HepG2 (cell line): Measurements from ENCODE around the gene MUC6. TPM values are rescaled to one million over a fixed set of nuclear protein-coding genes. Genes with fewer than 3 reads are reported as not detected.

Experiments used
- ATAC-seq: fragments of 200-7000 bp; cut with Tn5 transposase; 3 replicates; pipeline ENCODE4 v1.9.1; 2020; ENCODE audit warnings: mild to moderate bottlenecking, moderate library complexity
- BruUV-seq: library from RNA; stranded (reverse); fragments of 400-500 nt; replicated peaks from 2 replicates; lab custom pipeline; 2021; lab: Mats Ljungman, UMichigan
- CTCF ChIA-PET: fragments of 300-600 bp; formaldehyde crosslinking; extraction: SDS; loops from one replicate; lab custom pipeline; 2021; ENCODE audit warnings: low total read pairs, inconsistent platforms, low intra/inter-chr PET ratio; lab: Yijun Ruan, JAX
- POLR2A ChIA-PET: fragments of 350-600 bp; sonication (Branson Sonifier 250); formaldehyde crosslinking; loops from one replicate; lab custom pipeline; 2020; ENCODE audit warnings: antibody characterized with exemption, inconsistent platforms; lab: Yijun Ruan, JAX
- DNase-seq: peaks from one replicate; pipeline ENCODE4 v3.0.0-alpha.2; 2015; ENCODE audit warnings: low spot score
- FAIRE-seq: peaks from 3 replicates; lab custom pipeline; 2011; peaks lifted over from hg19 to GRCh38; lab: Jason Lieb, UNC
- H2AFZ ChIP-seq: one replicate; pipeline ENCODE4 v1.6.1; 2011; ENCODE audit warnings: low read length, inconsistent platforms
- H3K27ac ChIP-seq: fragments of 300-600 bp; 3 replicates; pipeline ENCODE4 v1.8.0; 2011; ENCODE audit warnings: mixed run types, mild to moderate bottlenecking, mixed read lengths, low read length, inconsistent platforms; ENCODE audit not compliant: insufficient read depth; ENCODE audit errors: extremely low read length
- H3K27me3 ChIP-seq, 2 experiments: fragments of 200-600 bp in 1 of 2; 2 replicates in 1 of 2; 3 replicates in 1 of 2; pipeline versions ENCODE4 v1.6.0 to v1.8.0; 2011; ENCODE audit warnings: low read length in 2 of 2, mild to moderate bottlenecking in 2 of 2, moderate library complexity in 2 of 2, inconsistent platforms in 1 of 2; ENCODE audit not compliant: insufficient read depth in 2 of 2, control insufficient read depth in 1 of 2
- H3K36me3 ChIP-seq, 2 experiments: fragments of 200-600 bp in 1 of 2; replicated peaks in 1 of 2; 2 replicates in 1 of 2; 3 replicates in 1 of 2; pipeline versions ENCODE4 v1.5.1 to v1.8.0; 2011; ENCODE audit warnings: low read length in 2 of 2, inconsistent platforms in 1 of 2; ENCODE audit not compliant: insufficient read depth in 2 of 2, control insufficient read depth in 1 of 2
- H3K4me1 ChIP-seq: 2 replicates; pipeline ENCODE4 v1.5.1; 2012; ENCODE audit warnings: low read length, inconsistent platforms; ENCODE audit not compliant: insufficient read depth
- H3K4me2 ChIP-seq: 2 replicates; pipeline ENCODE4 v1.6.0; 2011; ENCODE audit warnings: low read depth, low read length, inconsistent platforms
- H3K4me3 ChIP-seq, 3 experiments: fragments of 200-600 bp in 1 of 3; sonication (generic), shearing (Covaris generic) in 1 of 3; replicated peaks in 1 of 3; 2 replicates each; pipeline ENCODE4 v1.5.1; 2011 to 2016; ENCODE audit warnings: low read length in 3 of 3, inconsistent platforms in 2 of 3, low read depth in 2 of 3, mild to moderate bottlenecking in 2 of 3, control low read depth in 1 of 3, mixed read lengths in 1 of 3; ENCODE audit not compliant: insufficient read depth in 1 of 3
- H3K79me2 ChIP-seq: one replicate; pipeline ENCODE4 v1.6.1; 2011; ENCODE audit warnings: low read length, inconsistent platforms; ENCODE audit not compliant: insufficient read depth
- H3K9ac ChIP-seq: 2 replicates; pipeline ENCODE4 v1.6.0; 2011; ENCODE audit warnings: mild to moderate bottlenecking, low read depth, low read length, inconsistent platforms; ENCODE audit not compliant: insufficient read depth
- H3K9me3 ChIP-seq: 2 replicates; pipeline ENCODE4 v1.5.1; 2012; ENCODE audit warnings: mild to moderate bottlenecking, low read length
- H4K20me1 ChIP-seq: 2 replicates; pipeline ENCODE4 v1.6.0; 2011; ENCODE audit warnings: inconsistent platforms, mild to moderate bottlenecking, low read length, moderate library complexity; ENCODE audit not compliant: insufficient read depth
- AGO2 ChIP-seq: fragments of 200-400 bp; formaldehyde crosslinking; optimal IDR thresholded peaks from 2 replicates; pipeline ENCODE3; 2017; ENCODE audit warnings: mild to moderate bottlenecking, low read depth, low read length, moderate library complexity
- MAFF ChIP-seq: IDR thresholded peaks from 2 replicates; pipeline ENCODE4 v1.6.1; 2011; ENCODE audit warnings: low read depth, low read length, improper control_type of control experiment
- MAFK ChIP-seq, 2 experiments: IDR thresholded peaks in 1 of 2; conservative IDR thresholded peaks in 1 of 2; 2 replicates each; pipeline ENCODE4 v1.6.1; 2011; ENCODE audit warnings: improper control_type of control experiment in 2 of 2, low read length in 2 of 2
- MATR3 ChIP-seq: sonication (generic); formaldehyde crosslinking; IDR thresholded peaks from 2 replicates; pipeline ENCODE4 v1.4.0; 2020; ENCODE audit warnings: missing genetic modification reagents
- SAFB2 ChIP-seq: sonication (generic); formaldehyde crosslinking; IDR thresholded peaks from 2 replicates; pipeline ENCODE4 v1.5.1; 2020; ENCODE audit warnings: missing genetic modification reagents, low read depth, mild to moderate bottlenecking, borderline replicate concordance
- ZNF333 ChIP-seq: sonication (generic); formaldehyde crosslinking; IDR thresholded peaks from 2 replicates; pipeline ENCODE4 v1.4.0; 2020; ENCODE audit warnings: mild to moderate bottlenecking, missing genetic modification reagents, borderline replicate concordance
- ZNF557 ChIP-seq: sonication (generic); formaldehyde crosslinking; IDR thresholded peaks from 2 replicates; pipeline ENCODE4 v1.4.0; 2020; ENCODE audit warnings: missing genetic modification reagents
- WGBS: methylation state at CpG from one replicate; pipeline ENCODE4 v1.1.6; 2017; ENCODE audit warnings: low lambda C conversion rate; 5-methylcytosine and 5-hydroxymethylcytosine counted together
- in situ Hi-C: cut with HindIII; loops from 2 replicates; pipeline ENCODE4 v1.10.0; 2017; ENCODE audit warnings: low pct_unique_long_range_greater_than_20kb; ENCODE audit not compliant: extremely low pct_ligation_motif_present
- intact Hi-C: fragments of 100-400 bp; cut with micrococcal nuclease; formaldehyde crosslinking; loops from one replicate; pipeline ENCODE4 v1.10.0; 2022; ENCODE audit not compliant: unreplicated experiment
- polyA plus RNA-seq, 8 experiments: library from polyadenylated mRNA; depleted of rRNA in 3 of 8; stranded (reverse) in 7 of 8; unstranded in 1 of 8; fragments of >200 nt; fragmentation: Illumina TruSeq in 4 of 8; extraction: Trizol in 4 of 8; gene quantifications; 2 replicates each; pipeline versions ENCODE4 v1.2.1 to v1.2.3, GENCODE V29; 2011 to 2016; ENCODE audit warnings: low read depth in 4 of 8, missing spikeins in 1 of 8, mixed read lengths in 1 of 8; ENCODE audit not compliant: insufficient read depth in 1 of 8
- total RNA-seq, 5 experiments: library from RNA; depleted of rRNA; stranded (reverse); fragments of >200 nt; fragmentation: Illumina TruSeq; extraction: Trizol; gene quantifications; 2 replicates each; pipeline ENCODE4 v1.2.3, GENCODE V29; 2016; ENCODE audit warnings: low read depth in 1 of 5
- TF ChIP-seq, protein P1 (sequence below): sonication (generic); formaldehyde crosslinking; IDR thresholded peaks from 2 replicates; pipeline ENCODE4 v1.4.0; 2020; ENCODE audit warnings: missing genetic modification reagents; ENCODE audit errors: not compliant biosample characterization

MUC6 gene
- total and polyA plus RNA-seq, 2 of the 13 experiments (the other 11 are each of a cell fraction or from before 2014, with no cell fraction given): not detected

DNA sequence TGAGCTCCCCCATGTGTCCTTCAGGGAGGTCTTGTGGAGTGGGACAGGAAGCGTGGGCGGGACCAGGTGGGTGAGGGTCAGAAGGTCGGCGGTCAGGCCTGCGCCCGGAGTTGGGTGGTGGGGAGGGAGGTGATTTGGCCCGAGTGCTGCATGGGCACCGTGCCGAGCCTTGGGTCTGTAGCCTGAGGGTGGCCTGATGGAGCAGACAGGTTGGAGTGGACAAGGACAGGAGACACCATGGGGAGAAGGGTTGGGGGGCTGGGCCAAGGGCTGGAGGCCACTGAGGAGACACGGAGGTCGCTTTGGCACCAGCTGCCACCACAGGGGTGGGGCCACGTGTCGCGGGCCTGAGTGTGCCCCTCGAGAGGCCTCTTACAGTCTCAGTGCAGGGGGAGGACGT is 57.7 kb downstream of the MUC6 start:
- Histone ChIP-seq H2AFZ (no peak overlapping the region), H3K79me2 (no peaks in the 10 kb centered on the region), H3K4me2 (no peak overlapping the region), H3K9me3 (no peaks in the 10 kb centered on the region), H3K27me3 (no peaks in the 10 kb centered on the region), H3K36me3 (peaks cover 33 to 63% of the 10 kb centered on the region in 2 experiments), H4K20me1 (0 out of 2 replicates have a peak, but pooled peaks cover 3% of the 10 kb centered on the region), H3K27ac (no peak overlapping the region), H3K4me1 (no peaks in the 10 kb centered on the region)
- in situ Hi-C loops: no loop called here
- WGBS: 98% methylated on average over 9 of the region's 16 CpGs
- no TSS peak for BruUV-seq
- no peak for ATAC-seq
- CTCF ChIA-PET: no interaction called here
- no peak for FAIRE-seq
- intact Hi-C loops: no loop called here
- DNase-seq: no peak
- no peak for TF ChIP-seq MATR3
- peak; percentile 32 for TF ChIP-seq AGO2
- TF ChIP-seq SAFB2 (CRISPR knock-in tag): no peak
- TF ChIP-seq, all 625 proteins: peak for 1
- POLR2A ChIA-PET: no interaction called here
- no peak overlapping the region for H3K4me3 ChIP-seq
- no peak overlapping the region for H3K9ac ChIP-seq

DNA sequence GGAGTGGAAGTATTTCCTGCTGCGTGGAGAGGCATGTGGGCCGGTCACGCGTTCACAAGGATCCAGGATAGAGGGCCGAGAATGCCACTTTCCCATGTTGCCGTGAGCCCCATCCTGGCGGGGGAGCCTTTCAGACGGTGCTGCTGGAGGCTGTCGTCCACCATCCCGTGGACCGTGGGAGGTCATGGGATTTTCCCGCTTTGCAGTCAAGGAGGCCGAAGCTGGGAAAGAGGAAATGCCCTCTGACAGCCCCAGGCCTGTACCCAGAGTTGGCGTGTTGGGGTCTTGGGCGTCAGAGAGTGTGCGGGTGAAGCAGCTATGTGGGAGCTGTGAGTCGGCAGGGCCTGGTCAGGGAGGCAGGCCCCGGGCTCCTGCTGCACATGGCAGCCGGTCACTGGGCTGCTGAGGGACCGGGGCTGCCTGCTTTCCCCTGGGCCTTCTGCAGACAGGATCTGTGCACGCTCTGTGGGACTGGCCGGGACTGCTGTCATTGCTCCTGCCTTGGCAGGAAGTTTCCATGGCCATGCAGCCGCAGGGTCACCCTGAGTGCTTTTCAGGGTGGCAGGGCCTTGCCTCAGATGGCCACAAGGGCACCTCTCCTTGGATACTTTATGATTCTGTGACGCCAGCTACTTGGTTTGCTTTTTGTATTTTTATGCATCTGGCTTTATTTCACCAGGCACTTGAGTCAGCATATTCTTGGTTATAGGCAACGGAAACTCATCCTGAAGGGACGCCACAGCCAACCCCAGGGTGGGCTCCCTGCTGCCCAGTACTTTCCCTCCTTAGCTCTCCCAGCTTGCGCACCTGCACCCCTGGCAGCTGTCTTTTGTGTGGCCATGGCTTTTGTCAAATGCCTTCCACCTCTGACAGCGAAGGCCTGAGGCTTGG is 58.4 kb downstream of the MUC6 start:
- in situ Hi-C loops: no loop called here
- ChIA-PET POLR2A (no interaction called here), CTCF (no interaction called here)
- H3K79me2 ChIP-seq: no peaks in the 10 kb centered on the region
- TF ChIP-seq AGO2 (peak; percentile 5), MAFK (conservative IDR thresholded peaks at IDR 0.05 in 1 of 2, IDR thresholded peaks at IDR 0.05 in 1 of 2; ENCODE audit: low read length in 2 of 2) (peak; percentile 41 to 65), MAFF (peak; percentile 55), ZNF557 (CRISPR knock-in tag) (no peak), ZNF333 (CRISPR knock-in tag) (no peak)
- TF ChIP-seq, protein P1, sequence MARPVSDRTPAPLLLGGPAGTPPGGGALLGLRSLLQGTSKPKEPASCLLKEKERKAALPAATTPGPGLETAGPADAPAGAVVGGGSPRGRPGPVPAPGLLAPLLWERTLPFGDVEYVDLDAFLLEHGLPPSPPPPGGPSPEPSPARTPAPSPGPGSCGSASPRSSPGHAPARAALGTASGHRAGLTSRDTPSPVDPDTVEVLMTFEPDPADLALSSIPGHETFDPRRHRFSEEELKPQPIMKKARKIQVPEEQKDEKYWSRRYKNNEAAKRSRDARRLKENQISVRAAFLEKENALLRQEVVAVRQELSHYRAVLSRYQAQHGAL (CRISPR knock-in tag): no peak
- DNase-seq (no peak), ATAC-seq (no peak), FAIRE-seq (no peak)
- peaks cover 38 to 67% of the 10 kb centered on the region in 2 experiments for H3K36me3 ChIP-seq
- 96% methylated on average over 18 of the region's 28 CpGs for WGBS
- BruUV-seq: no TSS peak
- no peaks in the 10 kb centered on the region for H3K27me3 ChIP-seq
- H4K20me1 ChIP-seq: 0 out of 2 replicates have a peak, but pooled peaks cover 3% of the 10 kb centered on the region
- no peak overlapping the region for H3K27ac ChIP-seq
- no peaks in the 10 kb centered on the region for H3K4me1 ChIP-seq
- no peak overlapping the region for H3K4me3 ChIP-seq
- H2AFZ ChIP-seq: no peak overlapping the region
- H3K9me3 ChIP-seq: no peaks in the 10 kb centered on the region
- no peak overlapping the region for H3K9ac ChIP-seq
- no peak overlapping the region for H3K4me2 ChIP-seq
- intact Hi-C loops: no loop called here
